GM12878 (cell line): ENCODE results near the gene SLC35A5. TPM values are rescaled to one million over a fixed set of nuclear protein-coding genes. Genes with fewer than 3 reads are reported as not detected.

Experiments used
- ATAC-seq: fragments of 200-7000 bp; cut with Tn5 transposase; 3 replicates; pipeline ENCODE4 v1.9.1; 2020; ENCODE audit warnings: mild to moderate bottlenecking, moderate library complexity
- BruUV-seq: library from RNA; stranded (reverse); fragments of 400-500 nt; replicated peaks from 2 replicates; lab custom pipeline; 2021; lab: Mats Ljungman, UMichigan
- CTCF ChIA-PET: fragments of 300-600 bp; sonication (Branson Sonifier 250); formaldehyde crosslinking; extraction: SDS; loops from one replicate; lab custom pipeline; 2021; ENCODE audit warnings: inconsistent platforms; lab: Yijun Ruan, JAX
- POLR2A ChIA-PET: fragments of 350-600 bp; formaldehyde crosslinking; extraction: SDS; loops from one replicate; lab custom pipeline; 2021; ENCODE audit warnings: inconsistent platforms; lab: Charles Lee
- RAD21 ChIA-PET: fragments of 300-600 bp; sonication (Branson Sonifier 250); formaldehyde crosslinking; loops from one replicate; lab custom pipeline; 2023; ENCODE audit warnings: antibody characterized with exemption; ENCODE audit not compliant: unreplicated experiment; lab: Charles Lee
- SMC1A ChIA-PET: fragments of 300-600 bp; sonication (Branson Sonifier 250); formaldehyde crosslinking; loops from one replicate; lab custom pipeline; 2023; ENCODE audit not compliant: unreplicated experiment, uncharacterized antibody; lab: Charles Lee
- DNase-seq: peaks from one replicate; pipeline ENCODE4 v3.0.0-alpha.2; 2011; ENCODE audit warnings: low read depth, low spot score
- FAIRE-seq: peaks from 3 replicates; lab custom pipeline; 2011; peaks lifted over from hg19 to GRCh38; lab: Jason Lieb, UNC
- H2AFZ ChIP-seq: 2 replicates; pipeline ENCODE4 v1.6.0; 2011; ENCODE audit warnings: low read depth, low read length, control low read depth; ENCODE audit not compliant: control insufficient read depth
- H3K27ac ChIP-seq: 2 replicates; pipeline ENCODE4 v1.5.1; 2011; ENCODE audit warnings: control low read depth; ENCODE audit not compliant: control insufficient read depth, insufficient read depth
- H3K27me3 ChIP-seq, 2 experiments: replicated peaks in 1 of 2; 2 replicates each; pipeline versions ENCODE4 v1.6.0 to v1.6.1; 2011; ENCODE audit warnings: low read length in 1 of 2; ENCODE audit not compliant: control insufficient read depth in 2 of 2, insufficient read depth in 2 of 2
- H3K36me3 ChIP-seq, 2 experiments: 2 replicates each; pipeline ENCODE4 v1.5.1; 2011; ENCODE audit warnings: low read length in 1 of 2; ENCODE audit not compliant: control insufficient read depth in 2 of 2, insufficient read depth in 2 of 2
- H3K4me1 ChIP-seq: 2 replicates; pipeline ENCODE4 v1.6.1; 2011; ENCODE audit warnings: mild to moderate bottlenecking, low read length, moderate library complexity, mixed read lengths; ENCODE audit not compliant: control insufficient read depth, insufficient read depth
- H3K4me2 ChIP-seq: 2 replicates; pipeline ENCODE4 v1.6.0; 2011; ENCODE audit warnings: control low read depth; ENCODE audit not compliant: control insufficient read depth, insufficient read depth
- H3K4me3 ChIP-seq: fragments of 200-600 bp; sonication (generic); 2 replicates; pipeline ENCODE4 v1.5.1; 2016
- H3K79me2 ChIP-seq: 2 replicates; pipeline ENCODE4 v1.6.0; 2011; ENCODE audit warnings: low read length; ENCODE audit not compliant: control insufficient read depth, insufficient read depth
- H3K9ac ChIP-seq: 2 replicates; pipeline ENCODE4 v1.8.0; 2011; ENCODE audit warnings: low read length, control low read depth, mixed read lengths; ENCODE audit not compliant: control insufficient read depth, insufficient read depth
- H3K9me3 ChIP-seq: replicated peaks from 3 replicates; pipeline ENCODE4 v1.5.1; 2011; ENCODE audit warnings: mild to moderate bottlenecking, low read length; ENCODE audit not compliant: control insufficient read depth, insufficient read depth
- H4K20me1 ChIP-seq: 2 replicates; pipeline ENCODE4 v1.6.0; 2011; ENCODE audit not compliant: control insufficient read depth, insufficient read depth
- CEBPB ChIP-seq, 2 experiments: fragments of 150-350 bp in 1 of 2; IDR thresholded peaks; 2 replicates each; pipeline ENCODE4 v1.6.1; 2012 to 2014; ENCODE audit warnings: low read depth in 2 of 2, low read length in 2 of 2, borderline replicate concordance in 1 of 2, inconsistent platforms in 1 of 2
- E2F4 ChIP-seq: IDR thresholded peaks from 2 replicates; pipeline ENCODE4 v1.6.1; 2012; ENCODE audit warnings: low read depth, low read length, improper control_type of control experiment
- ESRRA ChIP-seq: IDR thresholded peaks from 2 replicates; pipeline ENCODE4 v1.6.1; 2012; ENCODE audit warnings: mild to moderate bottlenecking, low read length, improper control_type of control experiment
- FOS ChIP-seq: IDR thresholded peaks from 3 replicates; pipeline ENCODE4 v1.6.1; 2011; ENCODE audit warnings: borderline replicate concordance; ENCODE audit not compliant: insufficient read length; ENCODE audit errors: extremely low read depth
- KAT2A ChIP-seq: conservative IDR thresholded peaks from 2 replicates; pipeline ENCODE4 v1.6.1; 2011; ENCODE audit warnings: low read depth, low read length; ENCODE audit not compliant: control insufficient read depth
- MXI1 ChIP-seq: fragments of 150-350 bp; IDR thresholded peaks from 2 replicates; pipeline ENCODE4 v1.6.1; 2011; ENCODE audit warnings: low read depth, mild to moderate bottlenecking, inconsistent platforms, low read length, improper control_type of control experiment
- ZBTB33 ChIP-seq: fragments of 450-650 bp; IDR thresholded peaks from 2 replicates; pipeline ENCODE4 v1.6.1; 2017; ENCODE audit warnings: mild to moderate bottlenecking
- WGBS: methylation state at CpG from one replicate; pipeline ENCODE4 v1.1.6; 2016; ENCODE audit warnings: low lambda C conversion rate; ENCODE audit not compliant: insufficient replicate concordance, insufficient coverage; ENCODE audit errors: missing lambda C conversion rate; 5-methylcytosine and 5-hydroxymethylcytosine counted together
- in situ Hi-C: fragments of 300-500 bp; cut with MboI; formaldehyde crosslinking; loops from 9 replicates; pipeline ENCODE4 v1.14.3; 2018; ENCODE audit warnings: mixed read lengths
- intact Hi-C: fragments of 100-400 bp; cut with micrococcal nuclease; formaldehyde crosslinking; loops from one replicate; pipeline ENCODE4 v1.14.2; 2022; ENCODE audit not compliant: unreplicated experiment
- polyA plus RNA-seq, 11 experiments: library from polyadenylated mRNA; depleted of rRNA in 4 of 11; unstranded in 6 of 11; stranded (reverse) in 5 of 11; fragments of >200 nt; fragmentation: Nextera tagmentation in 4 of 11; fragmentation: Illumina TruSeq in 1 of 11; extraction: Ambion mirVana in 4 of 11; extraction: Trizol in 1 of 11; gene quantifications; 1 replicate in 1 of 11; 2 replicates in 10 of 11; pipeline versions ENCODE4 v1.2.1 to v1.2.3, GENCODE V29; 2011 to 2016; ENCODE audit warnings: inconsistent platforms in 2 of 11, missing spikeins in 2 of 11, low read depth in 1 of 11
- total RNA-seq, 4 experiments: library from RNA; depleted of rRNA in 3 of 4; stranded (reverse); fragments of >200 nt in 3 of 4; fragmentation: Illumina TruSeq in 1 of 4; extraction: Trizol in 1 of 4; gene quantifications; 2 replicates each; pipeline versions ENCODE4 v1.2.1 to v1.2.3, GENCODE V29; 2013 to 2021

Gene SLC35A5
- total and polyA plus RNA-seq, 10 of the 15 experiments (the other 5 are each of a cell fraction or from before 2014, with no cell fraction given) = 10.9 to 38.1 (median 16.0) TPM

- TF ChIP-seq ESRRA = no peak
- no peak for TF ChIP-seq MXI1
Measured at GRCh38 chr3:112593258-112593657, 31.4 kb downstream of the SLC35A5 start (continued).

- WGBS = 98% methylated on average over 2 of the region's 2 CpGs
- ChIA-PET RAD21 (no interaction called here), SMC1A (interaction anchor here (0.9 kb wide), 1 partner anchor 182 kb away, joined by 3 read pairs; no protein-coding TSS in a partner anchor), POLR2A (no interaction called here), CTCF (interaction anchor here (0.9 to 5.3 kb wide), 2 partner anchors 12 to 470 kb away, joined by 3 to 23 read pairs; no protein-coding TSS in a partner anchor)
- Histone ChIP-seq H4K20me1 (no peaks in the 10 kb centered on the region), H3K9ac (no peak overlapping the region), H3K4me1 (no peaks in the 10 kb centered on the region), H3K36me3 (no peaks in the 10 kb centered on the region), H3K4me2 (no peak overlapping the region), H3K9me3 (no peaks in the 10 kb centered on the region; the same call in 2 of the 3 replicates), H2AFZ (no peak overlapping the region), H3K4me3 (no peak overlapping the region), H3K27me3 (no peaks in the 10 kb centered on the region), H3K79me2 (no peaks in the 10 kb centered on the region), H3K27ac (no peak overlapping the region)
- BruUV-seq = no TSS peak
- FAIRE-seq = peak; percentile 56
- no peak for ATAC-seq
- intact Hi-C loops (no loop called here), in situ Hi-C loops (no loop called here)
- no peak for DNase-seq
- TF ChIP-seq ZBTB33 (no peak), KAT2A (no peak), CEBPB (IDR thresholded peaks at IDR 0.05; ENCODE audit: borderline replicate concordance in 1 of 2, low read depth in 2 of 2, low read length in 2 of 2) (no peak), E2F4 (no peak), FOS (no peak)
Measured at GRCh38 chr3:112594856-112595255, 33.0 kb downstream of the SLC35A5 start.
